ENCODE measurements around the gene EDIL3. TPM values are rescaled to one million over a fixed set of nuclear protein-coding genes. Genes with fewer than 3 reads are reported as not detected.

EDIL3 gene
- total and polyA plus RNA-seq, 2 of the 13 experiments (the other 11 are each of a cell fraction or from before 2014, with no cell fraction given) = 0.01 TPM; not detected in 1

GRCh38 chr5:84091127-84091799 is 293.4 kb downstream of the EDIL3 start (continued):
- TF ChIP-seq, protein P1, sequence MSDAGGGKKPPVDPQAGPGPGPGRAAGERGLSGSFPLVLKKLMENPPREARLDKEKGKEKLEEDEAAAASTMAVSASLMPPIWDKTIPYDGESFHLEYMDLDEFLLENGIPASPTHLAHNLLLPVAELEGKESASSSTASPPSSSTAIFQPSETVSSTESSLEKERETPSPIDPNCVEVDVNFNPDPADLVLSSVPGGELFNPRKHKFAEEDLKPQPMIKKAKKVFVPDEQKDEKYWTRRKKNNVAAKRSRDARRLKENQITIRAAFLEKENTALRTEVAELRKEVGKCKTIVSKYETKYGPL (CRISPR knock-in tag; IDR thresholded peaks at IDR 0.05) = 0 out of 2 replicates have a peak, but pooled peaks have one; percentile 44
- TF ChIP-seq CCDC6 (CRISPR knock-in tag; IDR thresholded peaks at IDR 0.05) (peak; percentile 37; the same call in 1 of the 2 replicates), ZNF747 (CRISPR knock-in tag; IDR thresholded peaks at IDR 0.05; ENCODE audit: borderline replicate concordance) (0 out of 2 replicates have a peak, but pooled peaks have one; percentile 44), ZNF256 (CRISPR knock-in tag; conservative IDR thresholded peaks at IDR 0.05) (no peak), ZNF703 (CRISPR knock-in tag; IDR thresholded peaks at IDR 0.05; ENCODE audit: borderline replicate concordance) (peak; percentile 88), FOXA3 (CRISPR knock-in tag; IDR thresholded peaks at IDR 0.05) (peak; percentile 100), FOXJ3 (CRISPR knock-in tag; IDR thresholded peaks at IDR 0.05; ENCODE audit: borderline replicate concordance) (peak; percentile 97), ATF1 (CRISPR knock-in tag; IDR thresholded peaks at IDR 0.05) (0 out of 2 replicates have a peak, but pooled peaks have one; percentile 29), SKI (IDR thresholded peaks at IDR 0.05; ENCODE audit: partially characterized antibody) (peak; percentile 70), HMG20A (CRISPR knock-in tag; IDR thresholded peaks at IDR 0.05; ENCODE audit: borderline replicate concordance) (peak; percentile 99), TOE1 (CRISPR knock-in tag; IDR thresholded peaks at IDR 0.05) (peak; percentile 81; the same call in 1 of the 2 replicates), MED13 (CRISPR knock-in tag; IDR thresholded peaks at IDR 0.05) (0 out of 2 replicates have a peak, but pooled peaks have one; percentile 29), ZFX (CRISPR knock-in tag; IDR thresholded peaks at IDR 0.05; ENCODE audit: low read depth) (no peak), TFDP1 (CRISPR knock-in tag; IDR thresholded peaks at IDR 0.05; ENCODE audit: borderline replicate concordance) (peak; percentile 64; the same call in 1 of the 2 replicates), ASH2L (IDR thresholded peaks at IDR 0.05; ENCODE audit: insufficient read length, low read depth, low read length) (no peak), NR0B2 (CRISPR knock-in tag; IDR thresholded peaks at IDR 0.05) (no peak), TOPORS (CRISPR knock-in tag; IDR thresholded peaks at IDR 0.05) (peak; percentile 36; the same call in 1 of the 2 replicates), ZKSCAN8 (CRISPR knock-in tag; IDR thresholded peaks at IDR 0.05; ENCODE audit: borderline replicate concordance) (0 out of 2 replicates have a peak, but pooled peaks have one; percentile 39), SAP130 (CRISPR knock-in tag; IDR thresholded peaks at IDR 0.05; ENCODE audit: low read depth) (peak; percentile 78), ZBTB21 (CRISPR knock-in tag; IDR thresholded peaks at IDR 0.05) (no peak), CBFB (CRISPR knock-in tag; IDR thresholded peaks at IDR 0.05) (peak; percentile 53; the same call in 1 of the 2 replicates), HOXD1 (CRISPR knock-in tag; IDR thresholded peaks at IDR 0.05) (peak; percentile 80; the same call in 1 of the 2 replicates), GATAD1 (CRISPR knock-in tag; IDR thresholded peaks at IDR 0.05) (peak; percentile 15; the same call in 1 of the 2 replicates)
- TF ChIP-seq, protein P2, sequence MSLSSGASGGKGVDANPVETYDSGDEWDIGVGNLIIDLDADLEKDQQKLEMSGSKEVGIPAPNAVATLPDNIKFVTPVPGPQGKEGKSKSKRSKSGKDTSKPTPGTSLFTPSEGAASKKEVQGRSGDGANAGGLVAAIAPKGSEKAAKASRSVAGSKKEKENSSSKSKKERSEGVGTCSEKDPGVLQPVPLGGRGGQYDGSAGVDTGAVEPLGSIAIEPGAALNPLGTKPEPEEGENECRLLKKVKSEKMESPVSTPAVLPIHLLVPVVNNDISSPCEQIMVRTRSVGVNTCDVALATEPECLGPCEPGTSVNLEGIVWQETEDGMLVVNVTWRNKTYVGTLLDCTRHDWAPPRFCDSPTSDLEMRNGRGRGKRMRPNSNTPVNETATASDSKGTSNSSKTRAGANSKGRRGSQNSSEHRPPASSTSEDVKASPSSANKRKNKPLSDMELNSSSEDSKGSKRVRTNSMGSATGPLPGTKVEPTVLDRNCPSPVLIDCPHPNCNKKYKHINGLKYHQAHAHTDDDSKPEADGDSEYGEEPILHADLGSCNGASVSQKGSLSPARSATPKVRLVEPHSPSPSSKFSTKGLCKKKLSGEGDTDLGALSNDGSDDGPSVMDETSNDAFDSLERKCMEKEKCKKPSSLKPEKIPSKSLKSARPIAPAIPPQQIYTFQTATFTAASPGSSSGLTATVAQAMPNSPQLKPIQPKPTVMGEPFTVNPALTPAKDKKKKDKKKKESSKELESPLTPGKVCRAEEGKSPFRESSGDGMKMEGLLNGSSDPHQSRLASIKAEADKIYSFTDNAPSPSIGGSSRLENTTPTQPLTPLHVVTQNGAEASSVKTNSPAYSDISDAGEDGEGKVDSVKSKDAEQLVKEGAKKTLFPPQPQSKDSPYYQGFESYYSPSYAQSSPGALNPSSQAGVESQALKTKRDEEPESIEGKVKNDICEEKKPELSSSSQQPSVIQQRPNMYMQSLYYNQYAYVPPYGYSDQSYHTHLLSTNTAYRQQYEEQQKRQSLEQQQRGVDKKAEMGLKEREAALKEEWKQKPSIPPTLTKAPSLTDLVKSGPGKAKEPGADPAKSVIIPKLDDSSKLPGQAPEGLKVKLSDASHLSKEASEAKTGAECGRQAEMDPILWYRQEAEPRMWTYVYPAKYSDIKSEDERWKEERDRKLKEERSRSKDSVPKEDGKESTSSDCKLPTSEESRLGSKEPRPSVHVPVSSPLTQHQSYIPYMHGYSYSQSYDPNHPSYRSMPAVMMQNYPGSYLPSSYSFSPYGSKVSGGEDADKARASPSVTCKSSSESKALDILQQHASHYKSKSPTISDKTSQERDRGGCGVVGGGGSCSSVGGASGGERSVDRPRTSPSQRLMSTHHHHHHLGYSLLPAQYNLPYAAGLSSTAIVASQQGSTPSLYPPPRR (CRISPR knock-in tag; IDR thresholded peaks at IDR 0.05; ENCODE audit: borderline replicate concordance) = peak; percentile 99

Measured in HepG2 (cell line).